ENCODE results near the gene SETD2. TPM values are rescaled to one million over a fixed set of nuclear protein-coding genes. Genes with fewer than 3 reads are reported as not detected.

SETD2 gene
- total RNA-seq, 1 donor from 2014 or later, result 53.2 TPM

DNA sequence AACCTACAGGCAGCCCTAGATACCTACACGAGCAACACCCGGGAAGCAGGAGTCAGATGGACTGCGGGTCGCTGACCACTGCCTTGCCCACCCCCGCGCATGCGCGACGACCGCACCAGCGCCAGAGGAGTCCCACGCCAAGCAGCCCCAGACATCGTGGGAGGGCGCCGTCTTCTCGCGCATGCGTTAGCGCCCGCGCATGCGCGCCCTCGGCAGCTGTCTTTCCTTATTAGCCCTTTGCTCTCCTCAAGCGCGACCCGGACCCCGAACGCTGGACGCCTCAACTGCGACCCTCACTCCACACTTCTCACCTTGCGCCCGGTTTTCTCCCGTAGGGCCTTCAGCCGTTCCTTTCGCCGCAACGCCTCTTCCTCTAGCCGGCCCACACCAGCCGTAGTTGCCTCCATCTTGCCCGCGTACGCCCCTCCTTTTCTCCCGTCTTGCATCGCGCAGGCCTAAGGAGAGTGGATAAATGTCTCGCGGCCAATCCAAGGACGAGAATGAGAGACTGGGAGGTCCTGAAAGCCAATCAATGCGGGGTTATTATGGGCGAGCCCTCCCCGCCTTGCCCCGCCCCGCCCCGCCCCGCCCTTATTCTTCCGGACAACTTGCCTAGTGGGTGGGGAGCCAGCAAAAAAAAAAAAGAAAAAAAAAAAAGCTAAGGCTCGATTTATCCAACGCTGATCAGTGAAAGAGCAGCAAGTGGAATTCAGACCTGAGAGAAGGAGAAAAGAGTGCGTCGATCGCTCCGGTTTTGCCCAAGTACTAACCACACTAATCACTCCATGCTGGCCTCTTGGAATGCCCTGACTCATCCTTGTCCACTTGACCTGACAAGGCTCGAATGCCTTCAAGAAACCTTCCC, 187.4 kb downstream of the SETD2 start, which contains the start of gene CCDC12:
TSS of gene CCDC12 (minus strand) at position 420 of the 865 bp plus-strand sequence. CDS start at position 407, 13 bp downstream.
- DNase-seq (ENCODE audit: extremely low spot score, unreplicated experiment), result peak; percentile 92
- Mint-ChIP-seq H3K4me1 (ENCODE audit: unreplicated experiment) (peaks cover 28% of the 10 kb centered on the region), H3K27me3 (no peaks in the 10 kb centered on the region), H3K4me3 (peak within 1 kb of the TSS; percentile 99), H3K9me3 (no peaks in the 10 kb centered on the region), H3K27ac (peak within 1 kb of the TSS; percentile 99), H3K36me3 (peaks cover 11% of the 10 kb centered on the region)
- TF ChIP-seq, protein P1, sequence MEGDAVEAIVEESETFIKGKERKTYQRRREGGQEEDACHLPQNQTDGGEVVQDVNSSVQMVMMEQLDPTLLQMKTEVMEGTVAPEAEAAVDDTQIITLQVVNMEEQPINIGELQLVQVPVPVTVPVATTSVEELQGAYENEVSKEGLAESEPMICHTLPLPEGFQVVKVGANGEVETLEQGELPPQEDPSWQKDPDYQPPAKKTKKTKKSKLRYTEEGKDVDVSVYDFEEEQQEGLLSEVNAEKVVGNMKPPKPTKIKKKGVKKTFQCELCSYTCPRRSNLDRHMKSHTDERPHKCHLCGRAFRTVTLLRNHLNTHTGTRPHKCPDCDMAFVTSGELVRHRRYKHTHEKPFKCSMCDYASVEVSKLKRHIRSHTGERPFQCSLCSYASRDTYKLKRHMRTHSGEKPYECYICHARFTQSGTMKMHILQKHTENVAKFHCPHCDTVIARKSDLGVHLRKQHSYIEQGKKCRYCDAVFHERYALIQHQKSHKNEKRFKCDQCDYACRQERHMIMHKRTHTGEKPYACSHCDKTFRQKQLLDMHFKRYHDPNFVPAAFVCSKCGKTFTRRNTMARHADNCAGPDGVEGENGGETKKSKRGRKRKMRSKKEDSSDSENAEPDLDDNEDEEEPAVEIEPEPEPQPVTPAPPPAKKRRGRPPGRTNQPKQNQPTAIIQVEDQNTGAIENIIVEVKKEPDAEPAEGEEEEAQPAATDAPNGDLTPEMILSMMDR (conservative IDR thresholded peaks at IDR 0.05), result no peak

GRCh38 chr3:46974421-46975171, 189.3 kb downstream of the SETD2 start:
- no peak for DNase-seq (ENCODE audit: extremely low spot score, unreplicated experiment)
- Mint-ChIP-seq H3K36me3 (peaks cover 11% of the 10 kb centered on the region), H3K4me1 (ENCODE audit: unreplicated experiment) (peaks cover 45% of the 10 kb centered on the region), H3K27me3 (no peaks in the 10 kb centered on the region), H3K4me3 (peak overlapping the region; percentile 87), H3K27ac (peak overlapping the region; percentile 85), H3K9me3 (no peaks in the 10 kb centered on the region)
- TF ChIP-seq, protein P1 (conservative IDR thresholded peaks at IDR 0.05), result no peak

- DNase-seq (ENCODE audit: extremely low spot score, unreplicated experiment), result no peak
- Mint-ChIP-seq H3K36me3 (peaks cover 14% of the 10 kb centered on the region), H3K27ac (no peak overlapping the region), H3K27me3 (no peaks in the 10 kb centered on the region), H3K4me1 (ENCODE audit: unreplicated experiment) (peaks cover 40% of the 10 kb centered on the region), H3K4me3 (peak overlapping the region; percentile 34), H3K9me3 (no peaks in the 10 kb centered on the region)
- TF ChIP-seq, protein P1 (conservative IDR thresholded peaks at IDR 0.05), result no peak
Observed at GRCh38 chr3:46972396-46972795, 191.5 kb downstream of the SETD2 start.

- TF ChIP-seq, protein P1 (conservative IDR thresholded peaks at IDR 0.05), result no peak
- Mint-ChIP-seq H3K27ac (peak overlapping the region; percentile 78), H3K36me3 (peaks cover 18% of the 10 kb centered on the region), H3K27me3 (no peaks in the 10 kb centered on the region), H3K4me3 (peak overlapping the region; percentile 16), H3K9me3 (no peaks in the 10 kb centered on the region), H3K4me1 (ENCODE audit: unreplicated experiment) (peaks cover 45% of the 10 kb centered on the region)
- no peak for DNase-seq (ENCODE audit: extremely low spot score, unreplicated experiment)
Observed at GRCh38 chr3:46971742-46972141, 192.2 kb downstream of the SETD2 start.

- Mint-ChIP-seq H3K4me1 (ENCODE audit: unreplicated experiment) (peaks cover 47% of the 10 kb centered on the region), H3K27ac (peak overlapping the region; percentile 78), H3K4me3 (peak overlapping the region; percentile 41), H3K9me3 (no peaks in the 10 kb centered on the region), H3K36me3 (peaks cover 18% of the 10 kb centered on the region), H3K27me3 (no peaks in the 10 kb centered on the region)
- DNase-seq (ENCODE audit: extremely low spot score, unreplicated experiment), result no peak
- TF ChIP-seq, protein P1 (conservative IDR thresholded peaks at IDR 0.05), result no peak
Observed at GRCh38 chr3:46971151-46971550, 192.8 kb downstream of the SETD2 start.
